Smooth muscle cell of the brain vasculature (primary cell): ENCODE results near the gene TCL1A.

Source experiments
- DNase-seq: peaks from one replicate; pipeline ENCODE4 v3.0.0-alpha.2; 2012; ENCODE audit warnings: low read depth, low spot score

The TCL1A gene

GRCh38 chr14:95705518-95705917 is 8.4 kb downstream of the TCL1A start:
- no peak for DNase-seq

GRCh38 chr14:95703805-95704204 is 10.1 kb downstream of the TCL1A start:
- DNase-seq, result no peak

- DNase-seq, result no peak
These were observed 10.6 kb downstream of the TCL1A start for GRCh38 chr14:95703341-95703740.

GRCh38 chr14:95701846-95702221 is 12.1 kb downstream of the TCL1A start:
- DNase-seq, result no peak

GRCh38 chr14:95700221-95700976 is 13.5 kb downstream of the TCL1A start:
- no peak for DNase-seq

GRCh38 chr14:95699412-95699811 is 14.5 kb downstream of the TCL1A start:
- DNase-seq, result no peak

- DNase-seq, result no peak
These were observed 15.6 kb downstream of the TCL1A start for GRCh38 chr14:95698287-95698686.

- no peak for DNase-seq
These were observed 16.2 kb downstream of the TCL1A start for GRCh38 chr14:95697764-95698163.

- no peak for DNase-seq
These were observed 17.2 kb downstream of the TCL1A start for GRCh38 chr14:95696741-95697140.

- DNase-seq, result no peak
These were observed 18.0 kb downstream of the TCL1A start for GRCh38 chr14:95695913-95696312.

- DNase-seq, result no peak
These were observed 18.9 kb downstream of the TCL1A start for GRCh38 chr14:95695051-95695450.

GRCh38 chr14:95692109-95692508 is 21.8 kb downstream of the TCL1A start:
- no peak for DNase-seq

- DNase-seq, result no peak
These were observed 22.3 kb downstream of the TCL1A start for GRCh38 chr14:95691591-95691990.

GRCh38 chr14:95690815-95691214 is 23.1 kb downstream of the TCL1A start:
- no peak for DNase-seq

GRCh38 chr14:95689441-95689840 is 24.5 kb downstream of the TCL1A start:
- DNase-seq, result no peak

GRCh38 chr14:95686935-95687334 is 27.0 kb downstream of the TCL1A start:
- no peak for DNase-seq

GRCh38 chr14:95685978-95686922 is 27.7 kb downstream of the TCL1A start, which contains the start of gene TCL1B:
TCL1B (plus strand) TSS chr14:95686426; CDS start chr14:95686468, 42 bp downstream.
- DNase-seq, result no peak

GRCh38 chr14:95683793-95684192 is 30.1 kb downstream of the TCL1A start:
- no peak for DNase-seq

- DNase-seq, result no peak
These were observed 32.8 kb downstream of the TCL1A start for GRCh38 chr14:95681153-95681552.

- DNase-seq, result no peak
These were observed 33.8 kb downstream of the TCL1A start for GRCh38 chr14:95679998-95680735.

GRCh38 chr14:95679148-95679815 is 34.6 kb downstream of the TCL1A start:
- no peak for DNase-seq
